AG08396 (cell line): Measurements from ENCODE around the gene BCL2L11.

Experiments
- DNase-seq: peaks from one replicate; pipeline ENCODE4 v3.0.0; 2012; ENCODE audit warnings: low spot score, mixed read lengths

Gene BCL2L11

GRCh38 chr2:111117598-111118480, 2.9 kb upstream of the BCL2L11 start:
- peak; percentile 41 for DNase-seq

- DNase-seq, result no peak
These were observed 2.2 kb upstream of the BCL2L11 start for GRCh38 chr2:111118481-111118980.

- DNase-seq, result no peak
These were observed 1.5 kb upstream of the BCL2L11 start for GRCh38 chr2:111118981-111119821.

GRCh38 chr2:111119822-111120252, 877 bp upstream of the BCL2L11 start:
- no peak for DNase-seq

GRCh38 chr2:111121028-111121827, 514 bp downstream of the BCL2L11 start:
- peak; percentile 44 for DNase-seq

- peak; percentile 96 for DNase-seq
These were observed 1.3 kb downstream of the BCL2L11 start for GRCh38 chr2:111121828-111122630.

GRCh38 chr2:111122631-111123421, 2.1 kb downstream of the BCL2L11 start:
- DNase-seq, result peak; percentile 71

- DNase-seq, result no peak
These were observed 3.0 kb downstream of the BCL2L11 start for GRCh38 chr2:111123751-111124150.

GRCh38 chr2:111126581-111126980, 5.9 kb downstream of the BCL2L11 start:
- DNase-seq, result no peak

- DNase-seq, result no peak
These were observed 6.6 kb downstream of the BCL2L11 start for GRCh38 chr2:111127351-111127750.

- DNase-seq, result no peak
These were observed 7.4 kb downstream of the BCL2L11 start for GRCh38 chr2:111128096-111128495.

- no peak for DNase-seq
These were observed 12.9 kb downstream of the BCL2L11 start for GRCh38 chr2:111133603-111134002.

- DNase-seq, result no peak
These were observed 13.3 kb downstream of the BCL2L11 start for GRCh38 chr2:111134055-111134454.

- DNase-seq, result no peak
These were observed 14.7 kb downstream of the BCL2L11 start for GRCh38 chr2:111135237-111135909.

GRCh38 chr2:111135910-111136297, 15.2 kb downstream of the BCL2L11 start:
- DNase-seq, result peak; percentile 49

GRCh38 chr2:111138839-111139238, 18.1 kb downstream of the BCL2L11 start:
- no peak for DNase-seq

GRCh38 chr2:111139637-111140317, 19.1 kb downstream of the BCL2L11 start:
- DNase-seq, result no peak

GRCh38 chr2:111140815-111141214, 20.1 kb downstream of the BCL2L11 start:
- no peak for DNase-seq

- DNase-seq, result no peak
These were observed 21.4 kb downstream of the BCL2L11 start for GRCh38 chr2:111142101-111142500.
